Liver (tissue), 9 donors: Measurements from ENCODE around the gene ORAI1. TPM values are rescaled to one million over a fixed set of nuclear protein-coding genes. Genes with fewer than 3 reads are reported as not detected.
"Not testable (repeated sequence)": the region's sequence is repeated elsewhere in the genome, so short reads cannot be mapped to it uniquely, and the experiment has no call there.

ENCODE experiments used
- DNase-seq: peaks from one replicate; pipeline ENCODE4 v3.0.0-alpha.2; 2017; ENCODE audit warnings: low spot score
- H3K27ac ChIP-seq, 2 donors: one replicate each; pipeline ENCODE4 v1.7.0; 2013; ENCODE audit warnings: inconsistent platforms in 2 of 2, low read length in 2 of 2, control low read depth in 1 of 2, low read depth in 1 of 2, mild to moderate bottlenecking in 1 of 2
- H3K27me3 ChIP-seq, 4 donors: one replicate each; pipeline versions ENCODE4 v1.6.1 to v1.7.0; 2013; ENCODE audit warnings: low read length in 3 of 4, inconsistent platforms in 1 of 4, mild to moderate bottlenecking in 1 of 4, moderate library complexity in 1 of 4; ENCODE audit not compliant: control insufficient read depth in 4 of 4, insufficient read depth in 4 of 4
- H3K36me3 ChIP-seq, 4 donors: one replicate each; pipeline versions ENCODE4 v1.6.1 to v1.7.0; 2013; ENCODE audit warnings: low read length in 3 of 4, mild to moderate bottlenecking in 3 of 4, low read depth in 1 of 4, moderate library complexity in 1 of 4; ENCODE audit not compliant: control insufficient read depth in 4 of 4, insufficient read depth in 3 of 4
- H3K4me1 ChIP-seq, 4 donors: one replicate each; pipeline versions ENCODE4 v1.6.1 to v1.7.0; 2013; ENCODE audit warnings: low read length in 3 of 4, mild to moderate bottlenecking in 3 of 4, moderate library complexity in 1 of 4; ENCODE audit not compliant: control insufficient read depth in 4 of 4, insufficient read depth in 4 of 4
- H3K4me3 ChIP-seq, 3 donors: one replicate each; pipeline versions ENCODE4 v1.6.1 to v1.7.0; 2013; ENCODE audit warnings: low read length in 3 of 3, control low read depth in 1 of 3, low read depth in 1 of 3, mild to moderate bottlenecking in 1 of 3
- H3K9ac ChIP-seq, 2 donors: one replicate each; pipeline ENCODE4 v1.7.0; 2013; ENCODE audit warnings: low read length in 2 of 2, mild to moderate bottlenecking in 2 of 2, moderate library complexity in 2 of 2, control low read depth in 1 of 2, low read depth in 1 of 2
- H3K9me3 ChIP-seq, 4 donors: one replicate each; pipeline versions ENCODE4 v1.6.1 to v1.7.0; 2013; ENCODE audit warnings: low read length in 3 of 4; ENCODE audit not compliant: control insufficient read depth in 4 of 4
- ATF3 ChIP-seq: IDR thresholded peaks from 2 replicates; pipeline ENCODE4 v1.6.1; 2016; ENCODE audit warnings: antibody characterized with exemption
- CTCF ChIP-seq: fragments of 150-350 bp; IDR thresholded peaks from 2 replicates; pipeline ENCODE4 v1.5.1; 2017; ENCODE audit warnings: improper control_type of control experiment, low read depth, low read length; ENCODE audit not compliant: missing input control
- EGR1 ChIP-seq, 2 donors: IDR thresholded peaks; 2 replicates each; pipeline ENCODE4 v1.6.1; 2016 to 2018; ENCODE audit warnings: antibody characterized with exemption in 2 of 2, low read depth in 2 of 2
- FOXA1 ChIP-seq: IDR thresholded peaks from 2 replicates; pipeline ENCODE4 v1.6.1; 2016; ENCODE audit warnings: antibody characterized with exemption
- FOXA2 ChIP-seq: IDR thresholded peaks from 2 replicates; pipeline ENCODE4 v1.6.1; 2016; ENCODE audit warnings: antibody characterized with exemption
- GABPA ChIP-seq, 2 donors: IDR thresholded peaks in 1 of 2; conservative IDR thresholded peaks in 1 of 2; 2 replicates each; pipeline ENCODE4 v1.6.1; 2016; ENCODE audit warnings: antibody characterized with exemption in 2 of 2, mild to moderate bottlenecking in 1 of 2, moderate library complexity in 1 of 2
- HNF4A ChIP-seq, 2 donors: conservative IDR thresholded peaks; 2 replicates each; pipeline ENCODE4 v1.6.1; 2016; ENCODE audit warnings: antibody characterized with exemption in 2 of 2, mild to moderate bottlenecking in 2 of 2
- HNF4G ChIP-seq: IDR thresholded peaks from 2 replicates; pipeline ENCODE4 v1.6.1; 2016; ENCODE audit warnings: antibody characterized with exemption
- JUND ChIP-seq, 2 donors: IDR thresholded peaks; 2 replicates each; pipeline ENCODE4 v1.6.1; 2016; ENCODE audit warnings: antibody characterized with exemption in 2 of 2
- MAX ChIP-seq: IDR thresholded peaks from 2 replicates; pipeline ENCODE4 v1.6.1; 2016; ENCODE audit warnings: antibody characterized with exemption
- NR2F2 ChIP-seq: IDR thresholded peaks from 2 replicates; pipeline ENCODE4 v1.6.1; 2016; ENCODE audit warnings: antibody characterized with exemption
- RAD21 ChIP-seq, 2 donors: IDR thresholded peaks; 2 replicates each; pipeline ENCODE4 v1.6.1; 2016; ENCODE audit warnings: antibody characterized with exemption in 2 of 2, mild to moderate bottlenecking in 2 of 2
- REST ChIP-seq: IDR thresholded peaks from 2 replicates; pipeline ENCODE4 v1.6.1; 2016; ENCODE audit warnings: antibody characterized with exemption, mild to moderate bottlenecking
- RXRA ChIP-seq, 2 donors: IDR thresholded peaks; 2 replicates each; pipeline ENCODE4 v1.6.1; 2017 to 2018; ENCODE audit warnings: antibody characterized with exemption in 2 of 2, mild to moderate bottlenecking in 1 of 2
- SP1 ChIP-seq: IDR thresholded peaks from 2 replicates; pipeline ENCODE4 v1.6.1; 2018; ENCODE audit warnings: antibody characterized with exemption, mild to moderate bottlenecking
- TAF1 ChIP-seq: conservative IDR thresholded peaks from 2 replicates; pipeline ENCODE4 v1.6.1; 2016; ENCODE audit warnings: antibody characterized with exemption, mild to moderate bottlenecking
- YY1 ChIP-seq: IDR thresholded peaks from 2 replicates; pipeline ENCODE4 v1.6.1; 2016; ENCODE audit warnings: antibody characterized with exemption, mild to moderate bottlenecking
- ZBTB33 ChIP-seq: IDR thresholded peaks from 2 replicates; pipeline ENCODE4 v1.6.1; 2016; ENCODE audit warnings: antibody characterized with exemption
- WGBS: extraction: QIAGEN DNeasy Blood & Tissue Kit; methylation state at CpG from one replicate; pipeline ENCODE4 v1.1.7; 2013; 5-methylcytosine and 5-hydroxymethylcytosine counted together
- polyA plus RNA-seq, 2 donors: library from polyadenylated mRNA; stranded (reverse) in 1 of 2; unstranded in 1 of 2; fragments of 200-250 nt in 1 of 2; fragments of >200 nt in 1 of 2; fragmentation: Nextera tagmentation in 1 of 2; extraction: Ambion mirVana in 1 of 2; gene quantifications; one replicate each; pipeline versions ENCODE4 v1.2.1 to v1.2.3, GENCODE V29; 2013 to 2015
- total RNA-seq, 2 donors: library from RNA; depleted of rRNA; stranded (reverse); fragments of >200 nt; gene quantifications; one replicate each; pipeline ENCODE4 v1.2.3, GENCODE V29; 2014
- donor health status: healthy.
- donor health status: healthy.
- donor health status: healthy.
- donor health status: healthy.
- donor health status: healthy.

ORAI1 gene
- total and polyA plus RNA-seq, 4 donors: 5.3 to 10.9 (median 9.3) TPM

GRCh38 chr12:121582583-121583333 lies 43.6 kb upstream of the ORAI1 start:
- peaks cover 0 to 18% (median 6%) of the 10 kb centered on the region in 4 donors for H3K4me1 ChIP-seq
- H3K27ac ChIP-seq: no peak overlapping the region
- H3K27me3 ChIP-seq: no peaks in the 10 kb centered on the region
- no peak overlapping the region for H3K9ac ChIP-seq
- no peaks in the 10 kb centered on the region for H3K9me3 ChIP-seq
- WGBS: 69% methylated on average over 13 of the region's 13 CpGs
- H3K36me3 ChIP-seq: no peaks in the 10 kb centered on the region
- DNase-seq: no peak
- TF ChIP-seq FOXA1: no peak
- TF ChIP-seq ATF3: no peak
- no peak for TF ChIP-seq REST
- TF ChIP-seq YY1: no peak
- TF ChIP-seq RAD21 (IDR thresholded peaks at IDR 0.05): no peak
- no peak for TF ChIP-seq FOXA2
- no peak for TF ChIP-seq ZBTB33
- TF ChIP-seq HNF4G: no peak
- no peak for TF ChIP-seq TAF1
- no peak for TF ChIP-seq HNF4A (conservative IDR thresholded peaks at IDR 0.05)
- TF ChIP-seq GABPA (IDR thresholded peaks at IDR 0.05 in 1 of 2, conservative IDR thresholded peaks at IDR 0.05 in 1 of 2): no peak
- TF ChIP-seq NR2F2: no peak
- TF ChIP-seq JUND (IDR thresholded peaks at IDR 0.05): no peak
- no peak for TF ChIP-seq RXRA (IDR thresholded peaks at IDR 0.05)
- TF ChIP-seq CTCF: no peak
- no peak for TF ChIP-seq MAX
- no peak for TF ChIP-seq EGR1 (IDR thresholded peaks at IDR 0.05; ENCODE audit: low read depth in 2 of 2)
- no peak for TF ChIP-seq SP1
- H3K4me3 ChIP-seq: no peak overlapping the region

GRCh38 chr12:121583334-121583661 lies 43.0 kb upstream of the ORAI1 start:
- H3K27ac ChIP-seq, H3K4me3 ChIP-seq, H3K27me3 ChIP-seq, H3K36me3 ChIP-seq, H3K9ac ChIP-seq, DNase-seq, H3K9me3 ChIP-seq: not testable (repeated sequence)
- H3K4me1 ChIP-seq: peaks cover 0 to 13% (median 4%) of the 10 kb centered on the region in 4 donors
- 86% methylated on average over 2 of the region's 2 CpGs for WGBS

- H3K36me3 ChIP-seq, H3K4me1 ChIP-seq, H3K27ac ChIP-seq, H3K9ac ChIP-seq, H3K27me3 ChIP-seq, H3K4me3 ChIP-seq, H3K9me3 ChIP-seq, DNase-seq: not testable (repeated sequence)
- 95% methylated on average over 6 of the region's 6 CpGs for WGBS
Measured at GRCh38 chr12:121584885-121585284, 41.4 kb upstream of the ORAI1 start.
